GM18526 (cell line): ENCODE measurements around the gene IGF2BP2.

ENCODE experiments used
- POLR2A ChIP-seq: IDR thresholded peaks from 3 replicates; pipeline ENCODE4 v1.6.1; 2011; ENCODE audit not compliant: insufficient read length; ENCODE audit errors: extremely low read depth

IGF2BP2 gene

GRCh38 chr3:185594073-185594472 is 230.8 kb downstream of the IGF2BP2 start:
- TF ChIP-seq POLR2A, result no peak
